HepG2 (cell line): ENCODE measurements around the gene DSG2. TPM values are rescaled to one million over a fixed set of nuclear protein-coding genes. Genes with fewer than 3 reads are reported as not detected.

ENCODE experiments used
- ATM ChIP-seq: fragments of 450-650 bp; IDR thresholded peaks from 2 replicates; pipeline ENCODE4 v1.7.1; 2017; ENCODE audit warnings: mild to moderate bottlenecking, borderline replicate concordance
- CHD4 ChIP-seq: fragments of 200-600 bp; sonication (generic); IDR thresholded peaks from 2 replicates; pipeline ENCODE4 v1.7.0; 2017; ENCODE audit warnings: mild to moderate bottlenecking, low read length, borderline replicate concordance
- FOXO1 ChIP-seq: sonication (generic); formaldehyde crosslinking; IDR thresholded peaks from 2 replicates; pipeline ENCODE4 v1.4.0; 2020; ENCODE audit warnings: missing genetic modification reagents
- HHEX ChIP-seq: IDR thresholded peaks from 2 replicates; pipeline ENCODE4 v1.6.1; 2016; ENCODE audit warnings: control low read depth
- HOXA9 ChIP-seq: sonication (generic); formaldehyde crosslinking; IDR thresholded peaks from 2 replicates; pipeline ENCODE4 v1.8.1; 2022; ENCODE audit warnings: missing genetic modification reagents, mild to moderate bottlenecking, moderate library complexity, borderline replicate concordance
- KLF11 ChIP-seq: IDR thresholded peaks from 2 replicates; pipeline ENCODE4 v1.6.1; 2016; ENCODE audit warnings: missing compliant biosample characterization
- NCOA1 ChIP-seq: sonication (generic); formaldehyde crosslinking; IDR thresholded peaks from 2 replicates; pipeline ENCODE4 v1.9.0; 2021; ENCODE audit warnings: missing genetic modification reagents
- NCOA2 ChIP-seq: sonication (generic); formaldehyde crosslinking; IDR thresholded peaks from 2 replicates; pipeline ENCODE4 v1.8.0; 2022; ENCODE audit warnings: inconsistent platforms
- NFYB ChIP-seq: sonication (generic); formaldehyde crosslinking; IDR thresholded peaks from 2 replicates; pipeline ENCODE4 v1.4.0; 2020; ENCODE audit warnings: missing genetic modification reagents
- NR0B2 ChIP-seq: sonication (generic); formaldehyde crosslinking; IDR thresholded peaks from 2 replicates; pipeline ENCODE4 v1.4.0; 2020; ENCODE audit warnings: mild to moderate bottlenecking, missing genetic modification reagents
- PCBP2 ChIP-seq: fragments of 200-400 bp; formaldehyde crosslinking; optimal IDR thresholded peaks from 2 replicates; pipeline ENCODE3; 2018; ENCODE audit warnings: low read length, low read depth; ENCODE audit not compliant: poor library complexity, severe bottlenecking
- SMC3 ChIP-seq: IDR thresholded peaks from 2 replicates; pipeline ENCODE4 v1.6.1; 2011; ENCODE audit warnings: low read length, improper control_type of control experiment
- ZBTB3 ChIP-seq: sonication (generic); formaldehyde crosslinking; IDR thresholded peaks from 2 replicates; pipeline ENCODE4 v1.4.0; 2020; ENCODE audit warnings: low read depth, mild to moderate bottlenecking, moderate library complexity, missing genetic modification reagents, borderline replicate concordance
- ZBTB42 ChIP-seq: sonication (generic); formaldehyde crosslinking; IDR thresholded peaks from 2 replicates; pipeline ENCODE4 v1.5.0; 2020; ENCODE audit warnings: mild to moderate bottlenecking, missing genetic modification reagents
- ZNF121 ChIP-seq: sonication (generic); formaldehyde crosslinking; IDR thresholded peaks from 2 replicates; pipeline ENCODE4 v1.5.0; 2020; ENCODE audit warnings: mild to moderate bottlenecking, missing genetic modification reagents
- ZNF282 ChIP-seq: fragments of 450-650 bp; IDR thresholded peaks from 2 replicates; pipeline ENCODE4 v1.6.1; 2018; ENCODE audit not compliant: partially characterized antibody
- ZNF335 ChIP-seq: sonication (generic); formaldehyde crosslinking; IDR thresholded peaks from 2 replicates; pipeline ENCODE4 v1.4.0; 2020; ENCODE audit warnings: missing genetic modification reagents
- ZNF558 ChIP-seq: sonication (generic); formaldehyde crosslinking; IDR thresholded peaks from 2 replicates; pipeline ENCODE4 v1.9.0; 2022; ENCODE audit warnings: mild to moderate bottlenecking, missing genetic modification reagents, borderline replicate concordance
- ZNF672 ChIP-seq: sonication (generic); formaldehyde crosslinking; IDR thresholded peaks from 2 replicates; pipeline ENCODE4 v1.8.1; 2022; ENCODE audit warnings: missing genetic modification reagents
- ZNF709 ChIP-seq: sonication (generic); formaldehyde crosslinking; IDR thresholded peaks from 2 replicates; pipeline ENCODE4 v1.5.0; 2020; ENCODE audit warnings: mild to moderate bottlenecking, missing genetic modification reagents
- ZNF720 ChIP-seq: sonication (generic); formaldehyde crosslinking; IDR thresholded peaks from 2 replicates; pipeline ENCODE4 v1.4.0; 2020; ENCODE audit warnings: missing genetic modification reagents
- ZNF841 ChIP-seq: sonication (generic); formaldehyde crosslinking; IDR thresholded peaks from 2 replicates; pipeline ENCODE4 v1.8.1; 2023; ENCODE audit warnings: missing genetic modification reagents, borderline replicate concordance
- polyA plus RNA-seq, 8 experiments: library from polyadenylated mRNA; depleted of rRNA in 3 of 8; stranded (reverse) in 7 of 8; unstranded in 1 of 8; fragments of >200 nt; fragmentation: Illumina TruSeq in 4 of 8; extraction: Trizol in 4 of 8; gene quantifications; 2 replicates each; pipeline versions ENCODE4 v1.2.1 to v1.2.3, GENCODE V29; 2011 to 2016; ENCODE audit warnings: low read depth in 4 of 8, missing spikeins in 1 of 8, mixed read lengths in 1 of 8; ENCODE audit not compliant: insufficient read depth in 1 of 8
- total RNA-seq, 5 experiments: library from RNA; depleted of rRNA; stranded (reverse); fragments of >200 nt; fragmentation: Illumina TruSeq; extraction: Trizol; gene quantifications; 2 replicates each; pipeline ENCODE4 v1.2.3, GENCODE V29; 2016; ENCODE audit warnings: low read depth in 1 of 5
- TF ChIP-seq, protein P1 (sequence below), 2 experiments: sonication (generic) in 1 of 2; formaldehyde crosslinking in 1 of 2; IDR thresholded peaks; 2 replicates each; pipeline versions ENCODE4 v1.5.1 to v1.6.1; 2011 to 2020; ENCODE audit warnings: borderline replicate concordance in 1 of 2, low read depth in 1 of 2, low read length in 1 of 2, mild to moderate bottlenecking in 1 of 2, missing genetic modification reagents in 1 of 2, moderate library complexity in 1 of 2
- TF ChIP-seq, protein P2 (sequence below): sonication (generic); formaldehyde crosslinking; IDR thresholded peaks from 2 replicates; pipeline ENCODE4 v1.4.0; 2020; ENCODE audit warnings: missing genetic modification reagents, borderline replicate concordance

The DSG2 gene
- total and polyA plus RNA-seq, 2 of the 13 experiments (the other 11 are each of a cell fraction or from before 2014, with no cell fraction given), result 23.3 to 66.7 TPM

DNA sequence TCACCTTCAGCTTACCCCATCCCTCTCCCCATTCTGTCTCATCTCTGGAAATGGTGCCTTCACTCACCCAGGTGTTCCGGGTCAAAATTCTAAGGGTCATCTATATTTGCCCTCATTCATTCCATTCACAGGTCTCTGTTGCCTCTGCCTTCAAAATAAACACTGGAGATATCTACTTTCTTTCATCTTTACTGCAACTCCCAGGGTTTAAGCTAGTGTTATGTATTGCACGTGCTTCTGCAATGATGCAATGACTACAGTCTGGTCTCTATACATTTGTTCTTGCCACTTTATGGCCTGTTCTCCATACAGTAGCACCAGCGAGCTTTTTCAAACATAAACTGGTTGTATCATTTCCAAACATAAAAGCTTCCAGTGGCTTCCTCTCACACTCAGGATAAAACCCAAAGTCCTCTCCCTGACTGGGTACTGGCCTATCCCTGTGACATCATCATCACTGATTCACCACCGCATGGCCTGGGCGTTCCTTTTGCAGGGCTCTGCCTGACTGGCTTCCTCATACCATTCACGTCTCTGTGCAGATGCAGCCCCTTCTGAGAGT lies 14.3 kb downstream of the DSG2 start (continued):
- no peak for TF ChIP-seq ZNF335 (CRISPR knock-in tag)
- TF ChIP-seq SMC3, result peak; percentile 32
- TF ChIP-seq HHEX, result peak; percentile 89
- no peak for TF ChIP-seq ZNF282
- no peak for TF ChIP-seq ZNF720 (CRISPR knock-in tag)
- no peak for TF ChIP-seq NR0B2
- TF ChIP-seq KLF11 (CRISPR knock-in tag), result 0 out of 2 replicates have a peak, but pooled peaks have one; percentile 29
- TF ChIP-seq, protein P1, sequence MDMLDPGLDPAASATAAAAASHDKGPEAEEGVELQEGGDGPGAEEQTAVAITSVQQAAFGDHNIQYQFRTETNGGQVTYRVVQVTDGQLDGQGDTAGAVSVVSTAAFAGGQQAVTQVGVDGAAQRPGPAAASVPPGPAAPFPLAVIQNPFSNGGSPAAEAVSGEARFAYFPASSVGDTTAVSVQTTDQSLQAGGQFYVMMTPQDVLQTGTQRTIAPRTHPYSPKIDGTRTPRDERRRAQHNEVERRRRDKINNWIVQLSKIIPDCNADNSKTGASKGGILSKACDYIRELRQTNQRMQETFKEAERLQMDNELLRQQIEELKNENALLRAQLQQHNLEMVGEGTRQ (IDR thresholded peaks at IDR 0.05; ENCODE audit: low read depth, low read length), result no peak
- TF ChIP-seq, protein P1 (CRISPR knock-in tag; IDR thresholded peaks at IDR 0.05; ENCODE audit: borderline replicate concordance), result no peak
- peak; percentile 82 for TF ChIP-seq HOXA9 (CRISPR knock-in tag)
- peak; percentile 95 for TF ChIP-seq NCOA2 (CRISPR knock-in tag)
- no peak for TF ChIP-seq ZBTB42 (CRISPR knock-in tag)
- peak; percentile 30; the same call in 1 of the 2 replicates for TF ChIP-seq NFYB
- TF ChIP-seq ZNF841 (CRISPR knock-in tag), result 0 out of 2 replicates have a peak, but pooled peaks have one; percentile 73
- TF ChIP-seq ZNF558 (CRISPR knock-in tag), result no peak
- TF ChIP-seq PCBP2, result no peak
- peak; percentile 90; the same call in 1 of the 2 replicates for TF ChIP-seq NCOA1 (CRISPR knock-in tag)
- no peak; the same call in 1 of the 2 replicates for TF ChIP-seq ZNF709 (CRISPR knock-in tag)
- TF ChIP-seq FOXO1 (CRISPR knock-in tag), result peak; percentile 73; the same call in 1 of the 2 replicates
- TF ChIP-seq ZNF121 (CRISPR knock-in tag), result peak; percentile 57; the same call in 1 of the 2 replicates
- no peak for TF ChIP-seq ATM
- TF ChIP-seq CHD4, result peak; percentile 53; the same call in 1 of the 2 replicates
- TF ChIP-seq, protein P2, sequence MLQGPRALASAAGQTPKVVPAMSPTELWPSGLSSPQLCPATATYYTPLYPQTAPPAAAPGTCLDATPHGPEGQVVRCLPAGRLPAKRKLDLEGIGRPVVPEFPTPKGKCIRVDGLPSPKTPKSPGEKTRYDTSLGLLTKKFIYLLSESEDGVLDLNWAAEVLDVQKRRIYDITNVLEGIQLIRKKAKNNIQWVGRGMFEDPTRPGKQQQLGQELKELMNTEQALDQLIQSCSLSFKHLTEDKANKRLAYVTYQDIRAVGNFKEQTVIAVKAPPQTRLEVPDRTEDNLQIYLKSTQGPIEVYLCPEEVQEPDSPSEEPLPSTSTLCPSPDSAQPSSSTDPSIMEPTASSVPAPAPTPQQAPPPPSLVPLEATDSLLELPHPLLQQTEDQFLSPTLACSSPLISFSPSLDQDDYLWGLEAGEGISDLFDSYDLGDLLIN, result no peak
- TF ChIP-seq ZNF672 (CRISPR knock-in tag), result 0 out of 2 replicates have a peak, but pooled peaks have one; percentile 76
- 0 out of 2 replicates have a peak, but pooled peaks have one; percentile 68 for TF ChIP-seq ZBTB3 (CRISPR knock-in tag)
